HepG2 (cell line): ENCODE results near the gene SLC25A18. TPM values are rescaled to one million over a fixed set of nuclear protein-coding genes. Genes with fewer than 3 reads are reported as not detected.
A peak's percentile ranks its signal among the peaks of the same experiment; 100 is the strongest.

ENCODE experiments used
- ATAC-seq: fragments of 200-7000 bp; cut with Tn5 transposase; 3 replicates; pipeline ENCODE4 v1.9.1; 2020; ENCODE audit warnings: mild to moderate bottlenecking, moderate library complexity
- BruUV-seq: library from RNA; stranded (reverse); fragments of 400-500 nt; replicated peaks from 2 replicates; lab custom pipeline; 2021; lab: Mats Ljungman, UMichigan
- CTCF ChIA-PET: fragments of 300-600 bp; formaldehyde crosslinking; extraction: SDS; loops from one replicate; lab custom pipeline; 2021; ENCODE audit warnings: low total read pairs, inconsistent platforms, low intra/inter-chr PET ratio; lab: Yijun Ruan, JAX
- POLR2A ChIA-PET: fragments of 350-600 bp; sonication (Branson Sonifier 250); formaldehyde crosslinking; loops from one replicate; lab custom pipeline; 2020; ENCODE audit warnings: antibody characterized with exemption, inconsistent platforms; lab: Yijun Ruan, JAX
- DNase-seq: peaks from one replicate; pipeline ENCODE4 v3.0.0-alpha.2; 2015; ENCODE audit warnings: low spot score
- FAIRE-seq: peaks from 3 replicates; lab custom pipeline; 2011; peaks lifted over from hg19 to GRCh38; lab: Jason Lieb, UNC
- H2AFZ ChIP-seq: one replicate; pipeline ENCODE4 v1.6.1; 2011; ENCODE audit warnings: low read length, inconsistent platforms
- H3K27ac ChIP-seq: fragments of 300-600 bp; 3 replicates; pipeline ENCODE4 v1.8.0; 2011; ENCODE audit warnings: mixed run types, mild to moderate bottlenecking, mixed read lengths, low read length, inconsistent platforms; ENCODE audit not compliant: insufficient read depth; ENCODE audit errors: extremely low read length
- H3K27me3 ChIP-seq, 2 experiments: fragments of 200-600 bp in 1 of 2; 2 replicates in 1 of 2; 3 replicates in 1 of 2; pipeline versions ENCODE4 v1.6.0 to v1.8.0; 2011; ENCODE audit warnings: low read length in 2 of 2, mild to moderate bottlenecking in 2 of 2, moderate library complexity in 2 of 2, inconsistent platforms in 1 of 2; ENCODE audit not compliant: insufficient read depth in 2 of 2, control insufficient read depth in 1 of 2
- H3K36me3 ChIP-seq, 2 experiments: fragments of 200-600 bp in 1 of 2; replicated peaks in 1 of 2; 2 replicates in 1 of 2; 3 replicates in 1 of 2; pipeline versions ENCODE4 v1.5.1 to v1.8.0; 2011; ENCODE audit warnings: low read length in 2 of 2, inconsistent platforms in 1 of 2; ENCODE audit not compliant: insufficient read depth in 2 of 2, control insufficient read depth in 1 of 2
- H3K4me1 ChIP-seq: 2 replicates; pipeline ENCODE4 v1.5.1; 2012; ENCODE audit warnings: low read length, inconsistent platforms; ENCODE audit not compliant: insufficient read depth
- H3K4me2 ChIP-seq: 2 replicates; pipeline ENCODE4 v1.6.0; 2011; ENCODE audit warnings: low read depth, low read length, inconsistent platforms
- H3K4me3 ChIP-seq, 3 experiments: fragments of 200-600 bp in 1 of 3; sonication (generic), shearing (Covaris generic) in 1 of 3; replicated peaks in 1 of 3; 2 replicates each; pipeline ENCODE4 v1.5.1; 2011 to 2016; ENCODE audit warnings: low read length in 3 of 3, inconsistent platforms in 2 of 3, low read depth in 2 of 3, mild to moderate bottlenecking in 2 of 3, control low read depth in 1 of 3, mixed read lengths in 1 of 3; ENCODE audit not compliant: insufficient read depth in 1 of 3
- H3K79me2 ChIP-seq: one replicate; pipeline ENCODE4 v1.6.1; 2011; ENCODE audit warnings: low read length, inconsistent platforms; ENCODE audit not compliant: insufficient read depth
- H3K9ac ChIP-seq: 2 replicates; pipeline ENCODE4 v1.6.0; 2011; ENCODE audit warnings: mild to moderate bottlenecking, low read depth, low read length, inconsistent platforms; ENCODE audit not compliant: insufficient read depth
- H3K9me3 ChIP-seq: 2 replicates; pipeline ENCODE4 v1.5.1; 2012; ENCODE audit warnings: mild to moderate bottlenecking, low read length
- H4K20me1 ChIP-seq: 2 replicates; pipeline ENCODE4 v1.6.0; 2011; ENCODE audit warnings: inconsistent platforms, mild to moderate bottlenecking, low read length, moderate library complexity; ENCODE audit not compliant: insufficient read depth
- BRCA1 ChIP-seq: sonication (generic); formaldehyde crosslinking; IDR thresholded peaks from 2 replicates; pipeline ENCODE4 v1.4.0; 2020; ENCODE audit warnings: missing genetic modification reagents
- HNF4A ChIP-seq: sonication (generic); formaldehyde crosslinking; IDR thresholded peaks from 2 replicates; pipeline ENCODE4 v1.4.0; 2020; ENCODE audit warnings: missing genetic modification reagents
- NFKBIZ ChIP-seq: IDR thresholded peaks from 2 replicates; pipeline ENCODE4 v1.6.1; 2018; ENCODE audit warnings: missing genetic modification reagents, missing compliant biosample characterization
- NFRKB ChIP-seq: fragments of 450-650 bp; IDR thresholded peaks from 2 replicates; pipeline ENCODE4 v1.6.1; 2017
- SSRP1 ChIP-seq: IDR thresholded peaks from 2 replicates; pipeline ENCODE4 v1.6.1; 2016; ENCODE audit warnings: control low read depth
- ZNF609 ChIP-seq: sonication (generic); formaldehyde crosslinking; IDR thresholded peaks from 2 replicates; pipeline ENCODE4 v1.4.0; 2020; ENCODE audit warnings: mild to moderate bottlenecking, missing genetic modification reagents, borderline replicate concordance
- WGBS: methylation state at CpG from one replicate; pipeline ENCODE4 v1.1.6; 2017; ENCODE audit warnings: low lambda C conversion rate; 5-methylcytosine and 5-hydroxymethylcytosine counted together
- in situ Hi-C: cut with HindIII; loops from 2 replicates; pipeline ENCODE4 v1.10.0; 2017; ENCODE audit warnings: low pct_unique_long_range_greater_than_20kb; ENCODE audit not compliant: extremely low pct_ligation_motif_present
- intact Hi-C: fragments of 100-400 bp; cut with micrococcal nuclease; formaldehyde crosslinking; loops from one replicate; pipeline ENCODE4 v1.10.0; 2022; ENCODE audit not compliant: unreplicated experiment
- polyA plus RNA-seq, 8 experiments: library from polyadenylated mRNA; depleted of rRNA in 3 of 8; stranded (reverse) in 7 of 8; unstranded in 1 of 8; fragments of >200 nt; fragmentation: Illumina TruSeq in 4 of 8; extraction: Trizol in 4 of 8; gene quantifications; 2 replicates each; pipeline versions ENCODE4 v1.2.1 to v1.2.3, GENCODE V29; 2011 to 2016; ENCODE audit warnings: low read depth in 4 of 8, missing spikeins in 1 of 8, mixed read lengths in 1 of 8; ENCODE audit not compliant: insufficient read depth in 1 of 8
- total RNA-seq, 5 experiments: library from RNA; depleted of rRNA; stranded (reverse); fragments of >200 nt; fragmentation: Illumina TruSeq; extraction: Trizol; gene quantifications; 2 replicates each; pipeline ENCODE4 v1.2.3, GENCODE V29; 2016; ENCODE audit warnings: low read depth in 1 of 5
- TF ChIP-seq, protein P1 (sequence below): sonication (generic); formaldehyde crosslinking; IDR thresholded peaks from 2 replicates; pipeline ENCODE4 v1.4.0; 2020; ENCODE audit warnings: mild to moderate bottlenecking, missing genetic modification reagents

The SLC25A18 gene
- total and polyA plus RNA-seq, 2 of the 13 experiments (the other 11 are each of a cell fraction or from before 2014, with no cell fraction given) = 0.28 to 0.75 TPM

DNA sequence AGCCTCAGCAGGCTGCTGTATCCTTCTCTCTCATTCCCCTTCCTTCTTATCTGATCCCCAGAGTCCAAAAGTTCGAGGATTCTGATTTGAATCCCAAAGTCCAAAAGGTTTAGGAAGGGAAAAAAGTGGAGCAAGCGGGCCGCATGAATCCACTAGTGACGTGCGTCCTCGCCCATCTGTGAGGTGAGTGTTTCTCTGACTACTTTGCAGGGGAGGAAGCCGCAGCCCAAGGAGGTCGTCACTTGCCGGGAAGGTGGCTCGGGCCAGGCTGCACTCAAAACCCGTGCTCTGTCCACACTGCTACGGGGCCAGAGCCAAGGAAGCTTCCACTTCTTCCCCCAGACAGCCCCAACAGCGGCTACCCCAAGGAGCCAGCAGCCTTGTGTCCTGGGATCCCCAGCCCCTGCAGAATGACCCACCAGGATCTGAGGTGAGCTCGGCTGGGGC is 16.3 kb downstream of the SLC25A18 start:
- peaks cover 31% of the 10 kb centered on the region for H3K4me1 ChIP-seq
- TF ChIP-seq SSRP1 (CRISPR knock-in tag) (no peak), BRCA1 (no peak), NFKBIZ (CRISPR knock-in tag) (no peak), ZNF609 (no peak), NFRKB (no peak), HNF4A (peak; percentile 47)
- TF ChIP-seq, protein P1, sequence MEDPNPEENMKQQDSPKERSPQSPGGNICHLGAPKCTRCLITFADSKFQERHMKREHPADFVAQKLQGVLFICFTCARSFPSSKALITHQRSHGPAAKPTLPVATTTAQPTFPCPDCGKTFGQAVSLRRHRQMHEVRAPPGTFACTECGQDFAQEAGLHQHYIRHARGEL = no peak
- no peak for FAIRE-seq
- H3K9me3 ChIP-seq = no peaks in the 10 kb centered on the region
- H3K27me3 ChIP-seq = no peaks in the 10 kb centered on the region
- no peak overlapping the region for H3K27ac ChIP-seq
- ChIA-PET POLR2A (interaction anchor here (1.6 kb wide), 1 partner anchor 60 kb away, joined by 3 read pairs; no protein-coding TSS in a partner anchor), CTCF (no interaction called here)
- H3K4me3 ChIP-seq = 0 out of 6 replicates have a peak overlapping the region, but pooled peaks of 1 of the 3 experiments have one; percentile 51
- ATAC-seq = no peak
- no peaks in the 10 kb centered on the region for H3K36me3 ChIP-seq
- in situ Hi-C loops = no loop called here
- no peaks in the 10 kb centered on the region for H3K79me2 ChIP-seq
- no peak for DNase-seq
- H3K9ac ChIP-seq = peak overlapping the region; percentile 39; the same call in 1 of the 2 replicates
- peak overlapping the region; percentile 76 for H3K4me2 ChIP-seq
- intact Hi-C loops = no loop called here
- H4K20me1 ChIP-seq = no peaks in the 10 kb centered on the region
- no TSS peak for BruUV-seq
- H2AFZ ChIP-seq = no peak overlapping the region
- WGBS = 25% methylated on average over 6 of the region's 14 CpGs
